Psoas muscle (tissue), 8 donors: ENCODE measurements around the gene PTPRM. TPM values are rescaled to one million over a fixed set of nuclear protein-coding genes. Genes with fewer than 3 reads are reported as not detected.

Source experiments
- ATAC-seq, 4 donors: fragments of 200-7000 bp; cut with Tn5 transposase; one replicate each; pipeline ENCODE4 v1.9.1; 2020; ENCODE audit warnings: moderate library complexity in 3 of 4, mild to moderate bottlenecking in 2 of 4
- DNase-seq, 2 donors: peaks; one replicate each; pipeline ENCODE4 v3.0.0-alpha.2; 2020
- H3K27ac ChIP-seq: fragments of 200-600 bp; one replicate; pipeline ENCODE4 v1.8.0; 2022
- H3K27me3 ChIP-seq, 3 donors: fragments of 200-600 bp in 1 of 3; one replicate each; pipeline versions ENCODE4 v1.6.1 to v1.8.0; 2013 to 2022; ENCODE audit warnings: low read length in 2 of 3, mild to moderate bottlenecking in 2 of 3, moderate library complexity in 1 of 3; ENCODE audit not compliant: insufficient read depth in 3 of 3
- H3K36me3 ChIP-seq, 2 donors: fragments of 200-600 bp in 1 of 2; one replicate each; pipeline versions ENCODE4 v1.6.1 to v1.8.0; 2013 to 2022; ENCODE audit warnings: low read depth in 1 of 2, mild to moderate bottlenecking in 1 of 2, moderate library complexity in 1 of 2; ENCODE audit not compliant: insufficient read depth in 1 of 2
- H3K4me1 ChIP-seq: fragments of 200-600 bp; one replicate; pipeline ENCODE4 v1.8.0; 2022
- H3K4me3 ChIP-seq: fragments of 200-600 bp; one replicate; pipeline ENCODE4 v1.8.0; 2022; ENCODE audit warnings: mild to moderate bottlenecking
- H3K9me3 ChIP-seq: fragments of 200-600 bp; one replicate; pipeline ENCODE4 v1.8.0; 2022
- WGBS, 3 donors: extraction: QIAGEN DNeasy Blood & Tissue Kit; methylation state at CpG; one replicate each; pipeline versions ENCODE4 v1.1.6 to v1.1.7; 2013; 5-methylcytosine and 5-hydroxymethylcytosine counted together
- intact Hi-C, 2 donors: fragments of 100-400 bp; cut with DNase I; formaldehyde crosslinking; loops; one replicate each; pipeline versions ENCODE4 v1.11.0 to v1.14.2; 2022
- polyA plus RNA-seq, 3 donors: library from polyadenylated mRNA; stranded (reverse); fragments of 200-250 nt; gene quantifications; one replicate each; pipeline ENCODE4 v1.2.3, GENCODE V29; 2013
- total RNA-seq, 4 donors: library from RNA; stranded (reverse); fragmentation: NEBNext Ultra II Directional in 2 of 4; extraction: Animal tissue kit (Norgen Biotek cat#: 25700) in 2 of 4; gene quantifications; one replicate each; pipeline versions ENCODE4 v1.2.1 to v1.2.4, GENCODE V29; 2021 to 2023
- TF ChIP-seq, protein P1 (sequence below): fragments of 200-600 bp; IDR thresholded peaks from one replicate; pipeline ENCODE4 v1.8.0; 2022; ENCODE audit warnings: antibody characterized with exemption
- donor health status: healthy with polysubstance abuse.
- donor health status: DM: no; HTN: no; CAD: no; lungs with moderate emphysema.
- donor health status: Bipolar disorder and iron deficiency.
- donor health status: healthy.
- donor health status: DM: yes; HTN: yes; CAD: no.
- donor health status: DM: no; HTN: no; CAD: no.
- donor health status: DM: no; HTN: no; CAD: no.
- donor health status: DM: yes; HTN: yes; CAD: no.

The PTPRM gene
- total and polyA plus RNA-seq, 7 donors: 27.4 to 78.9 (median 39.0) TPM

DNA sequence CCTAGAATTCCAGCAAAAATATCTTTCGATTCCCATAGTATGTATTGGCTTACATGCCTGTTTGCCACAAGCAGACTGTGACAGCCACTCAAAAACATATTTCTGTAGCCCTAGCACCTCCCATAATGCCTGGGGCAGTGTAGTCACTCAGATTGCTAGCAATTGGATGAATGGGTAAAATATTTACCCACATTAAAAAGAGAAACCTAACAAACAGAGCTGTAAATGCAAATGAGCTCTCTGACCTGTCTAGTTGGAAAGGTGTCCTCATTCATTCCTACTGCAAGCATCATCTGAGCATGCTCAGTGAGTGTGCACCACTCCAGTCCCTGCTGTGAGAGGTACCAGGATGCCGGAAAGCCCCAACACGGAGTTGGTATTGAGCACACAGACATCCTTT lies 808.1 kb downstream of the PTPRM start:
- Histone ChIP-seq H3K36me3 (peaks cover 9 to 66% of the 10 kb centered on the region in 2 donors), H3K4me1 (no peaks in the 10 kb centered on the region), H3K27ac (no peak overlapping the region), H3K9me3 (no peaks in the 10 kb centered on the region), H3K27me3 (no peaks in the 10 kb centered on the region), H3K4me3 (no peak overlapping the region)
- intact Hi-C loops: no loop called here
- 91 to 94% (median 94%) methylated on average over 3 of the region's 3 CpGs for WGBS, 3 donors
- no peak for DNase-seq
- TF ChIP-seq, protein P1, sequence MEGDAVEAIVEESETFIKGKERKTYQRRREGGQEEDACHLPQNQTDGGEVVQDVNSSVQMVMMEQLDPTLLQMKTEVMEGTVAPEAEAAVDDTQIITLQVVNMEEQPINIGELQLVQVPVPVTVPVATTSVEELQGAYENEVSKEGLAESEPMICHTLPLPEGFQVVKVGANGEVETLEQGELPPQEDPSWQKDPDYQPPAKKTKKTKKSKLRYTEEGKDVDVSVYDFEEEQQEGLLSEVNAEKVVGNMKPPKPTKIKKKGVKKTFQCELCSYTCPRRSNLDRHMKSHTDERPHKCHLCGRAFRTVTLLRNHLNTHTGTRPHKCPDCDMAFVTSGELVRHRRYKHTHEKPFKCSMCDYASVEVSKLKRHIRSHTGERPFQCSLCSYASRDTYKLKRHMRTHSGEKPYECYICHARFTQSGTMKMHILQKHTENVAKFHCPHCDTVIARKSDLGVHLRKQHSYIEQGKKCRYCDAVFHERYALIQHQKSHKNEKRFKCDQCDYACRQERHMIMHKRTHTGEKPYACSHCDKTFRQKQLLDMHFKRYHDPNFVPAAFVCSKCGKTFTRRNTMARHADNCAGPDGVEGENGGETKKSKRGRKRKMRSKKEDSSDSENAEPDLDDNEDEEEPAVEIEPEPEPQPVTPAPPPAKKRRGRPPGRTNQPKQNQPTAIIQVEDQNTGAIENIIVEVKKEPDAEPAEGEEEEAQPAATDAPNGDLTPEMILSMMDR: no peak
- no peak for ATAC-seq

DNA sequence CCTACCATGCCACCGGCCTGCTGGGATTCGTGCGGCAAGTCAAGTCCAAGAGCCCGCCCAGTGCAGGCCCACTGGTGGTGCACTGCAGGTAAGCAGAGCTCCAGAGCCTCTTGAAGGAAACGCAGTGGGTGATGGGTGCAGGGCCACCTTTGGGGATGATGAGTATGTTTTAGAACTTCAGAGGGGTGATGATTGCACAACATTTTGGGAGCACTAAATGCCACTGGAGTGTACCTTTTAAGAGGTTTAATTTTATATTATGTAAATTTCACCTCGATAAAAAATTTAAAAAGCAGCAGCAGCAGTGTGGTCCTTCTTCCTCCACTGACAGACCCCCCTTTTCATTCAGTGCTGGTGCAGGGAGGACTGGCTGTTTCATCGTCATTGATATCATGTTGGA lies 809.0 kb downstream of the PTPRM start:
- no peaks in the 10 kb centered on the region for H3K9me3 ChIP-seq
- WGBS, 3 donors: 93 to 98% (median 97%) methylated on average over 7 of the region's 7 CpGs
- H3K4me1 ChIP-seq: no peaks in the 10 kb centered on the region
- H3K4me3 ChIP-seq: no peak overlapping the region
- ATAC-seq (no peak), DNase-seq (no peak)
- intact Hi-C loops: no loop called here
- no peaks in the 10 kb centered on the region for H3K27me3 ChIP-seq
- no peak overlapping the region for H3K27ac ChIP-seq
- peaks cover 6 to 71% of the 10 kb centered on the region in 2 donors for H3K36me3 ChIP-seq
- TF ChIP-seq, protein P1: no peak

- intact Hi-C loops: no loop called here
- TF ChIP-seq, protein P1: no peak
- H3K9me3 ChIP-seq: no peaks in the 10 kb centered on the region
- 90 to 92% (median 90%) methylated on average over 19 of the region's 19 CpGs for WGBS, 3 donors
- no peak for ATAC-seq
- no peak overlapping the region for H3K27ac ChIP-seq
- DNase-seq: no peak
- H3K27me3 ChIP-seq: no peaks in the 10 kb centered on the region
- no peak overlapping the region for H3K4me3 ChIP-seq
- H3K36me3 ChIP-seq: peaks cover 6 to 83% of the 10 kb centered on the region in 2 donors
- no peaks in the 10 kb centered on the region for H3K4me1 ChIP-seq
Measured at GRCh38 chr18:8379187-8379941, 812.2 kb downstream of the PTPRM start.

GRCh38 chr18:8380006-8380405 lies 812.9 kb downstream of the PTPRM start:
- intact Hi-C loops: loop anchor here in 1 of 2 donors (10.0 kb wide), 1 partner anchor 1105 kb away; no protein-coding TSS in a partner anchor
- peaks cover 6 to 89% of the 10 kb centered on the region in 2 donors for H3K36me3 ChIP-seq
- 78 to 81% (median 79%) methylated on average over 2 of the region's 2 CpGs for WGBS, 3 donors

More at GRCh38 chr18:8380006-8380405, 812.9 kb downstream of the PTPRM start:
- no peak for ATAC-seq
- no peaks in the 10 kb centered on the region for H3K4me1 ChIP-seq
- H3K27me3 ChIP-seq: no peaks in the 10 kb centered on the region
- no peak overlapping the region for H3K27ac ChIP-seq
- TF ChIP-seq, protein P1: no peak
- no peak overlapping the region for H3K4me3 ChIP-seq
- no peak for DNase-seq
- H3K9me3 ChIP-seq: no peaks in the 10 kb centered on the region
